Activated CD8-positive, alpha-beta T cell treated with anti-CD3 and anti-CD28 coated beads for 36 hours (primary cell): ENCODE data around the gene THRA. TPM values are rescaled to one million over a fixed set of nuclear protein-coding genes. Genes with fewer than 3 reads are reported as not detected.
"Not testable (repeated sequence)": the region's sequence is repeated elsewhere in the genome, so short reads cannot be mapped to it uniquely, and the experiment has no call there.

Source experiments
- ATAC-seq: fragments of 200-7000 bp; cut with Tn5 transposase; one replicate; pipeline ENCODE4 v1.10.0; 2021; ENCODE audit warnings: mild to moderate bottlenecking, moderate library complexity
- CTCF ChIA-PET: fragments of 350-600 bp; sonication (Branson Sonifier 250); formaldehyde crosslinking; loops from one replicate; lab custom pipeline; 2021; ENCODE audit warnings: antibody characterized with exemption; lab: Charles Lee
- POLR2A ChIA-PET: fragments of 350-600 bp; sonication (Branson Sonifier 250); formaldehyde crosslinking; loops from one replicate; lab custom pipeline; 2021; ENCODE audit warnings: antibody characterized with exemption; lab: Charles Lee
- DNase-seq: peaks from one replicate; pipeline ENCODE4 v3.0.0-alpha.2; 2020
- H3K27ac Mint-ChIP-seq: one replicate; pipeline ENCODE4 v1.8.0; 2021; ENCODE audit warnings: mild to moderate bottlenecking, mixed read lengths
- H3K27me3 Mint-ChIP-seq: one replicate; pipeline ENCODE4 v1.8.0; 2021; ENCODE audit warnings: mixed read lengths
- H3K36me3 Mint-ChIP-seq: one replicate; pipeline ENCODE4 v1.8.0; 2021; ENCODE audit warnings: low read depth, mixed read lengths
- H3K4me1 Mint-ChIP-seq: one replicate; pipeline ENCODE4 v1.8.0; 2021; ENCODE audit warnings: low read depth, mixed read lengths
- H3K4me3 Mint-ChIP-seq: one replicate; pipeline ENCODE4 v1.8.0; 2021; ENCODE audit warnings: mild to moderate bottlenecking, moderate library complexity, mixed read lengths
- H3K9me3 Mint-ChIP-seq: one replicate; pipeline ENCODE4 v1.8.0; 2021; ENCODE audit warnings: mixed read lengths
- intact Hi-C: fragments of 100-400 bp; cut with micrococcal nuclease; formaldehyde crosslinking; loops from one replicate; pipeline ENCODE4 v1.10.0; 2022
- microRNA-seq: library from miRNA; unstranded; fragments of <30 nt; microRNA quantifications from one replicate; pipeline ENCODE4 v1.2.0, GENCODE V29; 2022; ENCODE audit warnings: borderline microRNAs expressed, borderline replicate concordance
- total RNA-seq, 2 experiments: library from RNA; stranded (reverse); gene quantifications; one replicate each; pipeline ENCODE4 v1.2.3, GENCODE V29; 2021
- TF ChIP-seq, protein P1 (sequence below): fragments of 200-600 bp; IDR thresholded peaks from one replicate; pipeline ENCODE4 v1.8.0; 2022; ENCODE audit warnings: antibody characterized with exemption, mild to moderate bottlenecking

The THRA gene
- total RNA-seq, 2 experiments from 2014 or later, result 11.1 to 13.8 TPM

GRCh38 chr17:40135817-40136216 is 73.1 kb downstream of the THRA start:
- Mint-ChIP-seq H3K4me3 (no peak overlapping the region), H3K9me3 (no peaks in the 10 kb centered on the region), H3K27me3 (no peaks in the 10 kb centered on the region), H3K27ac (peak overlapping the region; percentile 72), H3K36me3 (peaks cover 58% of the 10 kb centered on the region), H3K4me1 (peaks cover 28% of the 10 kb centered on the region)
- ChIA-PET POLR2A (interaction anchor here (1.7 kb wide), 1 partner anchor 36 kb away, joined by 6 read pairs; the partner anchor contains the start of gene NR1D1), CTCF (interaction anchor here (5.4 kb wide), 1 partner anchor 23 kb away, joined by 37 read pairs; no protein-coding TSS in a partner anchor)
- ATAC-seq (no peak), DNase-seq (no peak)
- TF ChIP-seq, protein P1, sequence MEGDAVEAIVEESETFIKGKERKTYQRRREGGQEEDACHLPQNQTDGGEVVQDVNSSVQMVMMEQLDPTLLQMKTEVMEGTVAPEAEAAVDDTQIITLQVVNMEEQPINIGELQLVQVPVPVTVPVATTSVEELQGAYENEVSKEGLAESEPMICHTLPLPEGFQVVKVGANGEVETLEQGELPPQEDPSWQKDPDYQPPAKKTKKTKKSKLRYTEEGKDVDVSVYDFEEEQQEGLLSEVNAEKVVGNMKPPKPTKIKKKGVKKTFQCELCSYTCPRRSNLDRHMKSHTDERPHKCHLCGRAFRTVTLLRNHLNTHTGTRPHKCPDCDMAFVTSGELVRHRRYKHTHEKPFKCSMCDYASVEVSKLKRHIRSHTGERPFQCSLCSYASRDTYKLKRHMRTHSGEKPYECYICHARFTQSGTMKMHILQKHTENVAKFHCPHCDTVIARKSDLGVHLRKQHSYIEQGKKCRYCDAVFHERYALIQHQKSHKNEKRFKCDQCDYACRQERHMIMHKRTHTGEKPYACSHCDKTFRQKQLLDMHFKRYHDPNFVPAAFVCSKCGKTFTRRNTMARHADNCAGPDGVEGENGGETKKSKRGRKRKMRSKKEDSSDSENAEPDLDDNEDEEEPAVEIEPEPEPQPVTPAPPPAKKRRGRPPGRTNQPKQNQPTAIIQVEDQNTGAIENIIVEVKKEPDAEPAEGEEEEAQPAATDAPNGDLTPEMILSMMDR, result no peak
- intact Hi-C loops, result no loop called here

DNA sequence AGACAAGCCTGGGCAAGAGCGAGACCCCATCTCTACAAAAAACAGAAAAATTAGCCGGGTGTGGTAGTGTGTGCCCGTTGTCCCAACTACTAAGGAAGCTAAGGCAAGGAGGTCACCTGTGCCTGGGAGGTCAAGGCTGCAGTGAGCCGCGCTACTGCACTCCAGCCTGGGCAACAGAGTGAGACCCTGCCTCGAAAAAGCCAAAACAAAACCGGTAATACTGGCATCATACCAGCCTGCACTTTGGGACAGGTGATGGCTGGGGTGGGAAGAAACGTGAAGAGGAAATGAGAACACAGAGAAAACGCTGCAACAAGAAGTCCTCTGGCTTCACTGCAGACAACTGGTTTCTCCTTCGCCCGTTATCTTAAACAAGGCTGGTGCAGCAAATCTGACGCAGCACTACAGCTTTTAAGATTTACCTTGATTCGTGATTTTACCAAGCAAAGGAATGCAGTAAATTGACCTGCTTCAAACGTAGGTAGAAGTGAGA is 76.8 kb downstream of the THRA start:
- POLR2A ChIA-PET, result interaction anchor here (0.6 to 4.9 kb wide), 15 partner anchors 12 to 239 kb away, joined by 3 to 50 read pairs (median 4); partner anchors contain the start of genes CDC6, MSL1 and WIPF2
- H3K4me1 Mint-ChIP-seq, result peaks cover 39% of the 10 kb centered on the region
- ATAC-seq, result peak; percentile 5
- no peaks in the 10 kb centered on the region for H3K9me3 Mint-ChIP-seq
- H3K27ac Mint-ChIP-seq, result peak overlapping the region; percentile 97
- peak overlapping the region; percentile 81 for H3K4me3 Mint-ChIP-seq
- peaks cover 40% of the 10 kb centered on the region for H3K36me3 Mint-ChIP-seq
- CTCF ChIA-PET, result interaction anchor here (1.0 to 5.4 kb wide), 8 partner anchors 13 to 113 kb away, joined by 3 to 37 read pairs (median 5); no protein-coding TSS in a partner anchor
- no peaks in the 10 kb centered on the region for H3K27me3 Mint-ChIP-seq
- TF ChIP-seq, protein P1, result no peak
- intact Hi-C loops, result no loop called here
- DNase-seq, result no peak

DNA sequence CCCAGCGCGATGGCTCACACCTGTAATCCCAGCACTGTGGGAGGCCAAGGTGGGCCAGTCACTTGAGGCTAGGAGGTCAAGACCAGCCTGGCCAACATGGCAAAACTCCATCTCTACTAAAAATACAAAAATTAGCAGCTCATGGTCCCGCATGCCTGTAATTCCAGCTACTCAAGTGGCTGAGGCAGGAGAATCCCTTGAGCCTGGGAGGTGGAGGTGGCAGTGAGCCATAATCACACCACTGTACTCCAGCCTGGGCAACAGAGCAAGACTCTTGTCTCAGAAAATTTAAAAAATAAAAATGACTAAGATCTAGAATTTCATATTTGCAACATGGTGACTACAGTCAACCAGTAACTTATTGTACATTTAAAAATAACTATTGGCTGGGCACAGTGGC is 80.4 kb downstream of the THRA start:
- CTCF ChIA-PET, result interaction anchor here (0.9 to 1.8 kb wide), 4 partner anchors 8 to 49 kb away, joined by 3 to 5 read pairs (median 4); no protein-coding TSS in a partner anchor
- DNase-seq, intact Hi-C loops, H3K9me3 Mint-ChIP-seq, H3K27ac Mint-ChIP-seq, ATAC-seq, H3K4me3 Mint-ChIP-seq, H3K27me3 Mint-ChIP-seq: not testable (repeated sequence)
- H3K36me3 Mint-ChIP-seq, result peaks cover 33% of the 10 kb centered on the region
- POLR2A ChIA-PET, result interaction anchor here (1.2 kb wide), 1 partner anchor 45 kb away, joined by 3 read pairs; no protein-coding TSS in a partner anchor
- peaks cover 43% of the 10 kb centered on the region for H3K4me1 Mint-ChIP-seq

Small RNA genes within 50 kb of the gene (microRNA-seq; reads per million reads assigned to microRNA genes)
- not detected for gene MIR6884

Other genes with a start within 250 kb of the THRA start
- gene IKZF3, start 198.7 kb upstream of the THRA start, total RNA-seq, result 10 to 100 TPM; 52.1 to 52.2 TPM
- not detected for gene ZPBP2, start 194.8 kb upstream of the THRA start, total RNA-seq
- 10 to 100 TPM; 26.9 to 32.5 TPM for gene GSDMB, start 144.3 kb upstream of the THRA start, total RNA-seq
- 10 to 100 TPM; 78.8 to 80.5 TPM for gene ORMDL3, start 135.4 kb upstream of the THRA start, total RNA-seq
- not detected for gene LRRC3C, start 135.2 kb upstream of the THRA start, total RNA-seq
- gene GSDMA, start 100.0 kb upstream of the THRA start, total RNA-seq, result 1 to 10 TPM; 1.3 to 1.6 TPM
- 100 to 1,000 TPM; 149 to 153 TPM for gene PSMD3, start 82.2 kb upstream of the THRA start, total RNA-seq
- not detected for gene CSF3, start 47.5 kb upstream of the THRA start, total RNA-seq
- gene MED24, start 8.6 kb upstream of the THRA start, total RNA-seq, result 10 to 100 TPM; 90.2 to 96.4 TPM
- gene NR1D1, start 37.6 kb downstream of the THRA start, total RNA-seq, result 1 to 10 TPM; 6.0 to 6.5 TPM
- 10 to 100 TPM; 69.0 to 70.1 TPM for gene MSL1, start 59.0 kb downstream of the THRA start, total RNA-seq
- gene CASC3, start 77.6 kb downstream of the THRA start, total RNA-seq, result 10 to 100 TPM; 75.1 to 75.6 TPM
- gene RAPGEFL1, start 114.5 kb downstream of the THRA start, total RNA-seq, result 1 to 10 TPM; 3.8 to 5.4 TPM
- gene WIPF2, start 156.3 kb downstream of the THRA start, total RNA-seq, result 10 to 100 TPM; 15.3 to 17.9 TPM
- 100 to 1,000 TPM; 110 to 118 TPM for gene CDC6, start 224.9 kb downstream of the THRA start, total RNA-seq
- 10 to 100 TPM; 34.7 to 36.2 TPM for gene RARA, start 246.2 kb downstream of the THRA start, total RNA-seq